ENCODE measurements around the gene DDOST.
"Not testable (repeated sequence)": the region's sequence is repeated elsewhere in the genome, so short reads cannot be mapped to it uniquely, and the experiment has no call there.

Gene DDOST

GRCh38 chr1:20678599-20678998 lies 17.4 kb upstream of the DDOST start:
- TF ChIP-seq, protein P1, sequence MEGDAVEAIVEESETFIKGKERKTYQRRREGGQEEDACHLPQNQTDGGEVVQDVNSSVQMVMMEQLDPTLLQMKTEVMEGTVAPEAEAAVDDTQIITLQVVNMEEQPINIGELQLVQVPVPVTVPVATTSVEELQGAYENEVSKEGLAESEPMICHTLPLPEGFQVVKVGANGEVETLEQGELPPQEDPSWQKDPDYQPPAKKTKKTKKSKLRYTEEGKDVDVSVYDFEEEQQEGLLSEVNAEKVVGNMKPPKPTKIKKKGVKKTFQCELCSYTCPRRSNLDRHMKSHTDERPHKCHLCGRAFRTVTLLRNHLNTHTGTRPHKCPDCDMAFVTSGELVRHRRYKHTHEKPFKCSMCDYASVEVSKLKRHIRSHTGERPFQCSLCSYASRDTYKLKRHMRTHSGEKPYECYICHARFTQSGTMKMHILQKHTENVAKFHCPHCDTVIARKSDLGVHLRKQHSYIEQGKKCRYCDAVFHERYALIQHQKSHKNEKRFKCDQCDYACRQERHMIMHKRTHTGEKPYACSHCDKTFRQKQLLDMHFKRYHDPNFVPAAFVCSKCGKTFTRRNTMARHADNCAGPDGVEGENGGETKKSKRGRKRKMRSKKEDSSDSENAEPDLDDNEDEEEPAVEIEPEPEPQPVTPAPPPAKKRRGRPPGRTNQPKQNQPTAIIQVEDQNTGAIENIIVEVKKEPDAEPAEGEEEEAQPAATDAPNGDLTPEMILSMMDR (conservative IDR thresholded peaks at IDR 0.05; ENCODE audit: control insufficient read depth, insufficient read depth, low read depth, low read length) = no peak
- no peak for DNase-seq (ENCODE audit: low read depth)

GRCh38 chr1:20673626-20674025 lies 12.5 kb upstream of the DDOST start:
- not testable (repeated sequence) for DNase-seq (ENCODE audit: low read depth); H3K4me3 ChIP-seq (ENCODE audit: control insufficient read depth, low read depth, low read length)

More at GRCh38 chr1:20678599-20678998, 17.4 kb upstream of the DDOST start:
- H3K4me3 ChIP-seq (ENCODE audit: control insufficient read depth, low read depth, low read length) = no peak overlapping the region

DNA sequence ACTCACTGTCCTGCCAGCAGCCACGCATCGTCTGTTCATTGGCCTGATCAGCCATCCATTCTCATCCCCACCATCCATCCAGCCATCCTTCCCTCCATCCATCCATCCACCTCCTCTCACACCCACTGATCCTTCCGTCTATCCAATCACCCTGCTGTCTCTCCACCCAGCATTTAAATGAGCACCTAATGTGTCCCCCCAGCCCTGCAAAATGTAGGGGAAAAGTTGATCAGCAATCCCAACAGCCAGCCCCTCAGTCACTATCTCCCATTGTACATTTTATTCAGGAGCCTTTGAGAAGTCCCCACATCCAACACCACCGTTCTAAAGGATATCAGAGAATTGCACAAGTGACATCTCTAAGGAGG lies 11.1 kb upstream of the DDOST start:
- no peak overlapping the region for H3K4me3 ChIP-seq (ENCODE audit: control insufficient read depth, low read depth, low read length)
- no peak for DNase-seq (ENCODE audit: low read depth)
- TF ChIP-seq, protein P1 (conservative IDR thresholded peaks at IDR 0.05; ENCODE audit: control insufficient read depth, insufficient read depth, low read depth, low read length) = no peak

DNA sequence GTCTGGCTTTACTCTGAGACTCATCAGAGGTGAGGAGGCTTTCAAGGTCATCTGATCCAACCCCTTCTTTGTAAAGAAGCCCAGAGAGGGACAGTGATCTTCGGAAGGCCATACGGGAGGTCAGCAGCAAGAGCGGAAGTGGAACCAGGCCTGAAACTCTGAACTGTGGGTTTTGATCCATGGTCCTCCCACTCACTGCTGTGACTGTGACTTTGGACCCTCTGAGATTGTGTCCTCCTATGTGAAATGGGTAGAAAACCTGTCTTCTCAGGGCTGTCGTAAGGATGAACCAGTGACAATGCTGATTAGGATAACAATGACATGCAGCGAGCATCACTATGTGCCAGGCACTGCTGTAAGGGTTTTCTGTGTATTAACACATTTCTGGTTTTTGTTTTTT lies 9.8 kb upstream of the DDOST start:
- TF ChIP-seq, protein P1 (conservative IDR thresholded peaks at IDR 0.05; ENCODE audit: control insufficient read depth, insufficient read depth, low read depth, low read length) = no peak
- DNase-seq (ENCODE audit: low read depth) = no peak
- no peak overlapping the region for H3K4me3 ChIP-seq (ENCODE audit: control insufficient read depth, low read depth, low read length)

- no peak for DNase-seq (ENCODE audit: low read depth)
- TF ChIP-seq, protein P1 (conservative IDR thresholded peaks at IDR 0.05; ENCODE audit: control insufficient read depth, insufficient read depth, low read depth, low read length) = no peak
- H3K4me3 ChIP-seq (ENCODE audit: control insufficient read depth, low read depth, low read length) = no peak overlapping the region
Measured at GRCh38 chr1:20668581-20668980, 7.4 kb upstream of the DDOST start.

DNA sequence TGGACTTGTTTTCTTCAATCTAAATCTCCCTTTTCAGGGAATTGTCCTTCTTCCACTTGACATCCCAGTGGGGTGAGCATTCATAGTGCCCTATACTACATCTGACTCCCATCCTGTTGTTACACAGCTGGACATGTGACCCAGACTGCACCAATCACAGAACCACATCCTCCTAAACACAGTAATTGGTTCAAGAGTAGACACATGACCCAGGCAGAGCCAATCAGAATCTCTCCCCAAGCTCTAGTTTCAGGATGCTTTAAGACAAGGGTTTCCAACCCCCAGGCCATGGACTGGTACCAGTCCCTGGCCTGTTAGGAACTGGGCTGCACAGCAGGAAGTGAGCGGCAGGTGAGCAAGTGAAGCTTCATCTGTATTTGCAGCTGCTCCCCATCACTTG lies 5.6 kb upstream of the DDOST start:
- TF ChIP-seq, protein P1 (conservative IDR thresholded peaks at IDR 0.05; ENCODE audit: control insufficient read depth, insufficient read depth, low read depth, low read length) = no peak
- DNase-seq (ENCODE audit: low read depth) = peak; percentile 50
- H3K4me3 ChIP-seq (ENCODE audit: control insufficient read depth, low read depth, low read length) = no peak overlapping the region

DNA sequence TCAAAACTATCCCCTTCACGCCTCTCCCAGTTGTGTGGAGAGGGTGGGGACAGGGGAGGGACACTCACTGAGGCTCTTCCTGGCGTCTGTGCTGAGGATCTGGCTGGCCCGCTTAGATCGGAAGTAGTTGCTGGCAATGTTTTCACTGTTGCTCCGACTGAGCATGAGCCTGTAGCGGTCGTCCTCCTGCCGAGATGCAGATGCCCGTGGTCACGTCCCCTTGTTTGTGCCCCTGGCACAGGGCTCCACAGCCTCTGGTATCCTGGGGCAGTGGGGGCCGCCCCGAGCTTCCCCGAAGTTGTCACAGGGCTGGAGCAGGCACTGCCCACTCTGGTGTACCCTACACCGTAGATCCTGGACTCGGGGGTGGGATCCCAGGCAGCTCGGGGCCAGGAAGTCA lies 5.0 kb upstream of the DDOST start:
- TF ChIP-seq, protein P1 (conservative IDR thresholded peaks at IDR 0.05; ENCODE audit: control insufficient read depth, insufficient read depth, low read depth, low read length) = no peak
- H3K4me3 ChIP-seq (ENCODE audit: control insufficient read depth, low read depth, low read length) = no peak overlapping the region
- DNase-seq (ENCODE audit: low read depth) = no peak

All from fibroblast of mammary gland (primary cell).